GM19467 (cell line): Measurements from ENCODE around the gene TSPOAP1.

ENCODE experiments used
- ATAC-seq: cut with Tn5 transposase; IDR thresholded peaks from one replicate; pipeline ENCODE4 v1.9.1; 2021; ENCODE audit warnings: mild to moderate bottlenecking, moderate library complexity; ENCODE audit not compliant: unreplicated experiment

Gene TSPOAP1

DNA sequence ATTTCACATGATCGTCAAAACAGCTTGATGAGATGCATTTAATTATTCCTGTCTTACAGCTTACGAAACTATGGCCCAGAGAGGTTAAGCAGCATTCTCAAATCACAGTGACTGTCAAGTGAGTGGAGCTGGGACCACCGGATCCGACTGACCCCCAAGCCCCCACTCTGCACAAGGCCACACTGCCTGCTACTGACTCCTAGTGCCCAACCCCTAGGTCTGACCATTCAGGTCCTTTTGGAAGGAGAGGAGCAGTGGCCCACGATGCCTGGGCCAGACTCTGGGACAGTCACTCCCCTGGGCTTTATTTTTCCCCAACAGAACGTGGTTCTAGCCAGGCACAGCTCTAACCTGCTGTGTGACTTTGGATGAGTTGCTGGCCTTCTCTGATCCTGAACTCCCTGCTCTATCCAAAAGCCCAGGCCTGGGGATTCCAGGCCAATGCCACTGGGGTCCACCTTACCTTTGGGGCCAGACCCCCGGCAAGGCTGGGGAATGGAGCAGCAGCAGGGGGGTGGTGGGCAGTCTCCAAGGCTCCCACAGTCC is 9.9 kb downstream of the TSPOAP1 start:
- ATAC-seq: no peak

DNA sequence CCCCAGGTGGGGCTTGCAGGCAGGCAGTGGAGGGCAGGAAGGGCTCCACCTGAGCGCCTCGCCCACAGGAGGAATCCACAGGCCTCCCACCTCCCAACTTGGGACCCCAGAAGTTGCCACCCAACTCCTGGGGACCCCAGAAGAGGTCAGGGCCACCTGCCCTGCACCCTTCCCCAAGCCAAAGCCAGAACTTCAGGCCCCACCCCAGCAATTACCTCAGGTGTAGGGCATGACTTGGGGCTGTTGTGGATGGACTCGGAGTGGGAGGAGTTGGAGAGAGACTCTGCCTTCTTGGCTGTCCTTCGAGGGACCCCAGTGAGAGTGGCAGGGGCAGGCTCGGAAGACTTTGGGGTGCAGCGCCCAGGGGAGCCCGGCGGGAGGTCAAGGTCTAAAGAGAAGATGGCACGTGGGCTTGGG is 10.5 kb downstream of the TSPOAP1 start:
- ATAC-seq: no peak

DNA sequence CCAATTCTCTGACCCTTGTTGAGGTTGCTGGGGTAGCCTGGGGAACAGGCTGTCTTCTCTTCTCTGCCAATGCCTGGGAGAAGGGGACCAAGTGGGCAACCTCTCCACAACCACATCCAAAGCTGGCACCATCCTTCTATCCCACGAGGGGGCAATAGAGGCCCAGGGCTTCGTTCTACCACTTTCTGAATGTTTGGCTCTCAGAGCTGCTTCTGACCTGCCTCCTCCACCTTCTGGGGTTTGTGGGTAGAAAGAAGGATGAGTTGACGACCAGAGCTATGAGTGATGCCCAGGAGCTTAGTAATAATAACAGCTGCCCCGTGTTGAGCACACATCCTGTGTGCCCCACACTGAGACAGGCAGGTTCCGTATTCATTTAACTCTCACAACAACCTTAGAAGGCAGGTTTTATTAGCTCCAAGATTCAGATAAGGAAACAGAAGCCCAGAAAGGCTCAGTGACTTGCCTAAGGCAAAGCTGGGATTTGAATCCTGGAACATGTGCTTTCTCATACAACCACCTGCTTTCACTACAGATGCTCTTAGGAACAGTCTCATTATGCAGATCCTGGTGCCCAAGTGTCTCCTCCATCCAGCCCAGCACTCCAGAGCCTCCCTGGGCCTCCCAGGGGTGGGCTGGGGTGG is 11.1 kb downstream of the TSPOAP1 start:
- no peak for ATAC-seq

DNA sequence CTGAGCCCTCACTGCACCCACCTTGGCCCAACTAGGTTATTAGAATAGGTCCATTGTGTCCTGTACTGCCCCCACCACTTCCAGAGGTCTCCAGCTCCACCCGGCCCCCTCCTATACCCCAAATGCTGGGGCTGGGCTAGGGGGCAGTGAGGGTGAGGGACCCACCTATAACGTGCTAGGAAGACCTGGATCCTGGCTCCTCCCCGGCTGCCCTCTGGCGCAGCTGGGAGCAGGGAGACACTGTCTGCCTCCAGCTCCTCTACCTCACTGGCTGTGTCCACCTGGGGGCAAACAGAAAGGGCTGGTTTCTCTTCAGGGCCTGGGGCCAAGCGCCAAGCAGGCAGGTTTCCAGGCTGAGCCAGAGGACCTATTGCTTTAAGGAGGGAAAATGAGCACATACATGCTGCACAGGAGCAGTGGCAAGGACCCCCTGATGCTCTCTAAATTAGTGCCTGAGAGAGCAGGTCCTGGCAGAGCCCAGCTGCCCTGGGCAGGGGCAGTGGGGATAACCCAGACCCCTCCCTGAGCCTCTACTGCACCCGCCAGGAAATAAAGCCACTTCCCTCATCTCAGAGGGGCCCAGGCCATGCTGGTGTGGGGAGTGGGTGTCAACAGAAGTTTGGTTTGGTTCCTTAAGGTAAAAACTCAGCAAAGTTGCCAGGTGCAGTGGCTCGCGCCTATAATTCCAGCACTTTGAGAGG is 12.2 kb downstream of the TSPOAP1 start:
- no peak for ATAC-seq

DNA sequence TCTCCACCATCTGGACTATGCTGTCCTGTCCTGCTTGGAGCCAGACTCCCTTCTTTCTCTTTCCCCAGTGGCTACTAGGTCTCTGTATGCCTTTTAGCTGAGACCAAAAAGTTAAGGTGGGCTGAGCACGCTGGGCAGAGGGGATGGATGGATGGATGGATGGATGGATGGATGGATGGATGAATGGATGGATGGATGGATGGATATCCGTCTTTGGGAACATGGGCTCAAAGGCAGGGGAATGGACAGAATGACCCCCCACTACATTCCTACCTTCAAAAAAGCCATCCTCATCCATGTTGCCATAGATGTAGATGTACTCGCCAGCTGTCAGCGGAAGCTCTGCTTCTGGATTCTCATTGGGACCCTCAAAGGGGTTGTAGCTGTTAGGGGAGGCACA is 12.8 kb downstream of the TSPOAP1 start:
- ATAC-seq: no peak

DNA sequence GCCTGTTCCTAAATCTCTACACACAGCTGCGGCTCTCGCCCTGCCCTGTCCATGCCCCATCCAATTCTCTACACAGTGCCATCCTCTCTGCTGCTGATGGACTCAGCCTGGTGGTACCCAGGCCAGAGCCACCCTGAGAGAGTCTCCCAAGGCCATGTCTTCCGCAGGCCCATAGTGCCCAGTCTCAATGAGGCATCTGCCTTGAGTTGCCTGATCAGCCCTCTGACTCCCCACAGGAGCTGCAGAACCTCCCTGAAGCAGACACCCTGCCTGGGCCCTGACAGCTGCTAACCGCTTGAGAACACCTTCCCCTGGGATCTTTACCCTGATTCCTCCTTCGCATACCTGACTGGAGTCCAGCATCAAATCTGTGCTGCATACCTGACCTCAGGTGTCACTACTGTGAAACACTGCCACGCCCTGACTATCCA is 13.3 kb downstream of the TSPOAP1 start:
- no peak for ATAC-seq

DNA sequence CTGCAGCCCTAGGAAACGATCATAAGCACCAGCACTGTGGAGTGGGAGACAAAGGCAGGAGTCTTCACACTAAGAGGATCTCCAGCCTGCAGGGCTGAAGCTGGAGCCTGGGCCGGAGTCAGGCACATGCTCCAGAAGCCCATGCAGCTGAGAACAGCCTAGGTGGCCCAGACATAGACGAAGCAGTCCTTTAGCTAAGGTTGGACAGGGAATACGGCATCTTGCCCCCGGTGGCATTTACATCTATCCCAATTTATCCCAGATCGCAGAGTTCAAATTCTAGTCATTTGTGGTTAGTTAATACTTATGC is 13.9 kb downstream of the TSPOAP1 start:
- no peak for ATAC-seq

DNA sequence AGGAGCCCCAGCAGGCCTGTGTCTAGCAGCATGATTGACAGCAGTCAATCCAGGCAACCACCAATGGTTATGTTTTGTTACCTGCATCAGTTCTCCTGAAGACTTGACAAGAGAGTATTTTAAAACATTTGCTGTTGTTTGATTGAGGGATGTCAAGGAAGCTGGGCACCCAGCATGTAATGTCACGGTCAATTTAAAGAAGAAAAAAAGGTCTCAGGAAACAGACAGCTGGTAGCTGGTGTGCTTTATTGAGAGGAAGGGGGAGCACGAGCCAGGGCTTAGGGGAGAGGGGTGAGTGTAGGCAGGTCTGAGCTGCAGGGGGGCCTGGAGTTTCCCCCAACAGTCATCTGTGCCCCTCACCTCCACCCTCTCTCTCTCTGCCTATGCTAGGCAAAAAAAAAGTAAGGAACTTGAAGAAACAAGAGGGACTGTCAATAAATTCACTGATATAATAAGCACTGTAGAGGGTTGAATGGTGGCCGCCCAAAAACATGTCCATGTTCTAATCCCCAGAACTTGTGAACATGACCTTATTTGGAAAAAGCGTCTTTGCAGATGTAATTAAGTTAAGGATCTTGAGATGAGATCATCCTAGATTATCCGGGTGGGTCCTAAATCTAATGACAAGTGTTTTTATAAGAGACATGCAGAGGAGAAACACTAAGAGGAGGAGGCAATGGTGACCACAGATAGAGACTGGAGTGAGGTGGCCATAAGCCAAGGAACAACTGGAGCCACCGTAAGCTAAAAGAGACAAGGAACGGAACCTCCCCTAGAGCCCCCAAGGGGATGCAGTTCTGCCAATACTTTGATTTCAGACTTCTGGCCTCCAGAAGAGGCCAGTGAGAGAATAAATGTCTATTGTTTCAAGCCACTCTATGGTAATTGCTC is 14.5 kb downstream of the TSPOAP1 start:
- no peak for ATAC-seq

DNA sequence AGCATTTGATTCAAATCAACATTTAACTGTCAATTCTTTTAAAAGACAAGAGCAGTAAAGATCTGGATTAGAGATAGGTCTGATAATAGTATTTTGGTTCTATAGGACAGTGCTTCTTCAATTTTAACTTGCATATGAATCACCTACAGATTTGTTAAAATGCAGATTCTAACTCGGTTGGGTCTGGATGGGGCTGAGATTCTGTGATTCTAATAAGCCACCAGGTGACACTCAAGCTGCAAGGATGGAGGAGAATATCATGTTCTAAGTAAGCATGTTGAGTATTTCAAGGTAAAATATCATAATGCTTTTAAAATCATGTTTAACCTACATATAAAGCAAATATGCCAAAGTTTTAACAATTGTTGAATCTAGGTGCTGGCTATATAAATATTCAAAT is 15.8 kb downstream of the TSPOAP1 start:
- no peak for ATAC-seq

DNA sequence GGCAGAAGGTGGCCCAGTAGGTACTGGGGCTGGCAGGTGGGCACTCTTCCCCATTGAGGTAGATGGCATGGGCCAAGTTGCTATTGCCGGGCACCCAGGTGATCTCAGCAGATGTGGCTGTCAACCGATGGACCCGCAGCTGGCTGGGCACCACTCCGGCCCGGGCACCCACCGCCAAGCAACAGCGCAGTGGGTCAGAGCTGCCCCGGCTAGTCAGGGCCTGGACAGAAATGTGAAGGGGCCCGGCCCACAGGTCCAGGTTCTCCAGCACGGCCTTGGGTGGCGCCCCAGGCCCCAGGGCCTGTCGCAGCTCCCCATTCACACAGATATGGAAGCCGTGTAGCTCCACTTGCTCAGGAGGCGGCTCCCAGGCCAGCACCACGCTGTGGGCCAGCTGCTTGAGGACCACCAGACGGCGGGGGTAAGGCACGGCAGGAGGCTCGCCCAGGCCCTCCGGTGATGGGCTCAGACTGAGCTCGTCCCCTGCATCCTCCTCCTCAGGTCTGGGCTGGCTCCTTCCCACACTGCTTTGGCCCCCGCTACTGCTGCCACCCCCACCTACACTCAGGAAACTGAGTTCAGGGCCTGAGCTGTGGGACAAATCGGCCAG is 16.5 kb downstream of the TSPOAP1 start:
- ATAC-seq: no peak

DNA sequence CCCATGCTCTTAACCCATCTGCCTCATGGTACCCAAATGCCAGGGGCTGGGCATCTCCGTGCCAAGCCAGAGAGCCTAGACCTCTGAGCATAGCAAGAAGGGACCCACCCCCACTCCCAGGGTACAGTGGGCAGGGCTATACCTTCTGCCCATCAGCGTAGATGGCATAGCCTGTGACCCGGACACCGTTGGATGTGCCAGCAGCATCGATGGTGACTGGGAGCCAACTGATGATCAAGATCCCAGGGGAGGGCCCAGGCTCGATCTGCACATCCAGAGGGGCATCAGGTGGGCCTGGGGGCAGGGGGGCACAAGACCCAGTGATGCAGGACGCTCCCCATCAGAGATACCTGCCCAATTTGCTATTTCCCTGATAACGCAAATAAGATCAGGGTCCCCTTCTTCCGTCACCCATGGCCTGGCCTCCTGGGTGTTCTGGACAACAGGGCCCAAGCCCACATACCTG is 17.1 kb downstream of the TSPOAP1 start:
- ATAC-seq: no peak

DNA sequence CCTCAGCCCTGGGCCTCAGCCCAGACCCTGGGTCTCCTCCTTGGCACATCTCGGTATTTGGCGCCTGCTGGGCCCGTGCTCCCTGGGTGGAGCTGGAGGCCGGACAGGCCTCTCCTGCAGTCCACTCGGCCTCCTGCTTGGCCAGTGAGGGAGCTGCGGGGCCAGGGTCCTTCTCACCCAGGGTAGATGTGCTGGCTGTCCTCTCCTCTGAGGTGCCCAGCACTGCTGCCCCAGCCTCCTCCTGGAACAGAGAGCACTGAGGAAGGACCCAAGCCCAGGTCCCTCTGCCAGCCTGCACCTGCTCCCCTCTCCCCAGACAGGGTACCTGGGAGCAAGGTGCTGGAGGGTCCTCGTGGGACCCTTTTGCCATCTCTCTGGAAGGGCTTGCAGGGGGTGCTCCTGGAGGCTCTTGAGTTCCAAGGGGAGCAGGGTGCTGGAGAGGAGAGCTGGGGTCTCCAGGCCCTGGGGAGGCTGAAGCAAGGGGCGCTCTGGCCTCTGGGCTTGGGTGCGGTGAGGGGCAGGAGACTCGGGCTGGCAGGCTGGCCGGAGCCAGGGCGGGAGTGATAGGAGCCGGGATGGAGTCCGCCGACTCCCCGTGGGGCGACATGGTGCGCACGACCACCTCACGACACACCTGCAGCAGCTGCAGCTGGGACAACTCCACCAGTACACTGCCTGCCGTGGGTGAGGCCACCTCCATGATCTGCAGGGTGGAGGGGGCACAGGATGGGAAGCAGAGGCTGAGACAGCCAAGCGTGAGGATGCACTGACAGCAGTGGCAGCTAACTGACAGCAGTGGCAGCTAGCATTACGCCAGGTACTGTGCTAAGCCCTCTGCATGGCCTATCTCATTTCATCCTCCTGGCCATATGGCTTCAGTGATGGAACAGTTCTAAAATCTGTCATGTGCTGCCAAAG is 17.8 kb downstream of the TSPOAP1 start:
- no peak for ATAC-seq

DNA sequence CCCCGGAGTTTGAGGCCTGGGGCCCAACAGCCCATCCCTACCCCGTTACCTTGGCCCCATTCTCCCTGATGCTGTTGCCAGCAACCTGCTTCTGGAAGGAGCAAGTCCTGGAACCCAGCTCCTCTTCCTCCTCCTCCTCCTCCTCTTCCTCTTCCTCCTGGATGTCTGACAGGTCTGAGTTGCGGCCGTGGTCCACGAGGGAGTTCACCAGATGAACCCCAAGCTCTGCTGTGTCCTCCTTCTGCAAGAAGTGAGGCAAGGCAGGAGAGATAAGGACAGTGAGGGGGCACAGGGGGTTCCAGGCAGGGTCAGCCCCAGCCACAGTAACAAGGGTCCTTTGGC is 18.7 kb downstream of the TSPOAP1 start:
- ATAC-seq: no peak

DNA sequence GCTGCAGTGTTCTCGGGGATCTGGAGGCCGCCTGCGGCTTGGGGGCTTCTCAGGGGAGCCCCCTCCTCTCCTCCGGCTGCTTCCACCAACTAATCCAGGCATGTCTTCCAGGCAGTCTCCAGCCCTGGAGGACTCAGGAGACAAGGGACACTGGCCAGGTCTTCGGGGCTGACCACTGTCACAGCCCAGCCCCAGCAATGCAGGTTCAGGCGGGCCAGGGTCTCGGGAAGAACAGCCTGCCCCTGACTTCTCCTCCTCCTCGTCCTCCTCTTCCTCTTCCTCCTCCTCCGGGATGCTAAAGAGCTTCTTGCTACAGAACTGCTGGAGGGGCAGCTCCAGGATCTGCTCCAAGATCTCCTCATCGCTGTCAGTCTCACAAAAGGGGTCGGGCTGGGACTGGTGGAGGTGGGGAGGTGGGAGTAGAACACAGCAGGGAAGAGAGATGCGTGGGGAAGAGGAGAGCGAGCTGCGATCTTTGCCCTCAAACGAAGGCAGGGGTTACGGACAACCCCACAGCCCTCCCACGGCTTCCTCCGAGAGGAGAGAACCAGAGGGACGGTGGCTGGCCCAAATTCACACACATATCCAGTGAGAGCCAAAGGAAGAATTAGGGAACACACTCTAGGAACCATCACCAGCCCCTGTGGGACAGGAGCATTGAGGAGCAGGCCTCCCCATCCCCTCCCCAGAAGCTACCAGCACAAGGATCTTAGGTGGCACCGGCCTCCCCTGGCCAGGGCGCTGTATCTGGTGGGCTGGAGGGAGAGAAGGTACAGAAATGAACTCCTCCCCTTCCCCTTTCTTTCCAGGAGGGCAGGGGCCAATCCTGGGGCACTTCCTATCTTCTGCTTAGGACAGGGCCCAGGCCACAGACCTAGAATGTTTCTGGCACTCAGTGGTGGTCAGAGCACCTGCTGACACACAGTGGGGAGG is 19.3 kb downstream of the TSPOAP1 start:
- no peak for ATAC-seq

DNA sequence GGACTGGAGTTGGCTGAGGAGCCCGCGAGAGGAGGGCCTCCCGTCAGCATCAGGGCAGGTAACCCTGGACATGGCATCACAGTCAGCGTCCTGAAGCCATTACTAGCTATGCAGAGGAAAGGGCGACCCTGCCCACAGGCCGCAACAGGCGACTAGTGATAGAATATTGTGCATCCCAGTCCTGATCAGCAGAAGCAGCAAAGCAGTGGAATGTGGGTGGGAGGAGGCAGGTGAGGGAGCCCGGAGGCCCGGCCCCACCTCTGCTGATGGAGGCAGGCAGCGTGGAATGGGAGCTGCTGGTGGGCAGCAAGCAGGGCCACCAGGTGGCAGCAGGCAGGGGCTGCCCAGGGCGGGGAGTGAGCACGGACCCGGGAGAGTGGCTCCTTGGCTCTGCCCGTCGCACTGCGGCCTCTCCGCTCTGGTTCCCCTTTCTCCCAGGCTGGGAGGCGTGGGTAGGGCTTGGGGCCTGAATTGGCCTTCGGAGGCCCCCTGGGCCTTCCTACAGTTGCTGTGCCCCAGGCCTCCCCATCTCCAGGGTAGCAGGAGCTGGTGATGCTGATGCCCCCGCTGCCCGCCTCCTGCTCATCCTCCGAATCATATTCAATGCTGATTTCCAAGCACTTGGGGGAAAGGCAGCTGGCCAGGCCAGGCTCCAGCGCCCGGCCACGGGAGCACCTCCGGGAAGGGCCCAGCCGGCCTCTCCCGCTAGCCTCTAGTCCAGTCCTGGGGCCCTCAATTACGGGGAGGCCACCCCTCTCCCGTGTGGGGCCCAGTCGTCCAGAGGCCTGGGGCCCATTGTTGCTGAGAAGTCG is 20.2 kb downstream of the TSPOAP1 start:
- ATAC-seq: no peak

DNA sequence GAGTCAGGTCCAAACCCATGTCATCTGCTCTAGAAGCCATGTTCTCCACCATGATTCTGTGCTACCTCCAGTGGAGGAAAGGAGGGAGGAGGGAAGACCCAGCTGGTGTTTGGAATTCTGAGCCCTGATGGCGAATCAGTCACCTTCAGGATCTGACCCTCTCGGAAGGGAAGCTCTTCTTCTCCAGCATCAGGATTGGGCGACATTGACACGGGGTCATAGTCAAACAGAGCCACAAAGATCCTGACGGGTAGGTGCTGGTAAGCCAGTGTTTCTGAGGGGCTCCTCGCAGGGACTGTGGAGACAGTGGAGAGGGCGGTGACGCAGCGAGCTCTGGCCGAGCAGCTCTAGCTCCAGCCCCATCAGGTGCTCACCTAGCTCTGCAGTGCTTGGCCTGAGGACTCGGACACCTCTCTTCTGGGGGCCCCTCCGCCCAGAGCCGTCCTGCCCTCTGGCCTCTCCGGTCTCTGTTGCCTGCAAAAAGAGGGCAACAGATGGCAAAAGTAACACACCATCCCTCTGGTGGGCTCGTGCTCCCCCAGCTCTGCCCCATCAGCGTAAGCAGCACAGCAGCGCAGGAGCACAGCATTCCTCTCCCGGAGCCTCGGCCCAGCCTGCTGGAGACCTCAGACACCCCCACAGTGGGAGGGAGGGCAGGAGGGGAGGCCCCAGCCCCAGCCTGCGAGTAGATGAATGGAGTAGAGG is 21.0 kb downstream of the TSPOAP1 start:
- no peak for ATAC-seq

DNA sequence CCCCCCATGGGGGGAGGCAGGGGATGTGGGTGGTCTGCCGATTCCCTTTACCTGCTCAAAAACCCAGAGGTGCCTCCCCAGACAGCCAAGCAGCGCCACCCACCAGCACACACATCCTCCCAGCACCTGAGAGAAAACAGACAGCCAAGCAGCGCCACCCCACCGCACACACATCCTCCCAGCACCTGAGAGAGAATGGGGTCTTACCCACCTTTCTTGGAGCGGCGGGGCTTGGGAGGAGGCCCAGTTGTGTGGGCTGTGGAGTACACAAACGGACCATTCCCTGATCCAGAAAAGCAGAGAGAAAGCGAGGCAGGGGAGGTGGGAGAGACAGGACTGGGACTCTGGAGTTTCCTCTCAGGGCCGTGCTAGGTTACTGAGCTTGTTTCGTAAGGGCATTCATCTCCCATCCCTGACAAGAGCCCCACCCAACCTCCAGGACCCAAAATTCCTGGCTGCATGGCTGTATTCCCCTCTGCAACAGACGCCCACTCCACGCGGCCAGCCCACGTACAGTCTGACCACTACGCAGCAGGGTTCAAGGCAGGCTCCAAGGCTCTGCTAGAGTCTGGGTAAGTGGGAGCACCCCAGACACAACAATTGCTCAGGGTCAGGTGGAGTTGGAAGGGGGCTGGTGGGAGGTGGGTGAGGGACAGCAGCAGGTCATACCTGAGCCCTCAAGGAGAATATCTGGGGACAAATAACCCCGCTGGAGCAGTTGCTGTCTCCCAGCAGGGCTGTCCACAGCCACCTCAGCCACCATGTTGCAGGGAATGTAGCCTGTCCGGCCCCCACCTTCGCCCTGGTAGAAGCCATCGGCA is 22.3 kb downstream of the TSPOAP1 start:
- no peak for ATAC-seq
